Measurements from ENCODE around the gene TBC1D24.
"Not testable (repeated sequence)": the region's sequence is repeated elsewhere in the genome, so short reads cannot be mapped to it uniquely, and the experiment has no call there.

Gene TBC1D24

DNA sequence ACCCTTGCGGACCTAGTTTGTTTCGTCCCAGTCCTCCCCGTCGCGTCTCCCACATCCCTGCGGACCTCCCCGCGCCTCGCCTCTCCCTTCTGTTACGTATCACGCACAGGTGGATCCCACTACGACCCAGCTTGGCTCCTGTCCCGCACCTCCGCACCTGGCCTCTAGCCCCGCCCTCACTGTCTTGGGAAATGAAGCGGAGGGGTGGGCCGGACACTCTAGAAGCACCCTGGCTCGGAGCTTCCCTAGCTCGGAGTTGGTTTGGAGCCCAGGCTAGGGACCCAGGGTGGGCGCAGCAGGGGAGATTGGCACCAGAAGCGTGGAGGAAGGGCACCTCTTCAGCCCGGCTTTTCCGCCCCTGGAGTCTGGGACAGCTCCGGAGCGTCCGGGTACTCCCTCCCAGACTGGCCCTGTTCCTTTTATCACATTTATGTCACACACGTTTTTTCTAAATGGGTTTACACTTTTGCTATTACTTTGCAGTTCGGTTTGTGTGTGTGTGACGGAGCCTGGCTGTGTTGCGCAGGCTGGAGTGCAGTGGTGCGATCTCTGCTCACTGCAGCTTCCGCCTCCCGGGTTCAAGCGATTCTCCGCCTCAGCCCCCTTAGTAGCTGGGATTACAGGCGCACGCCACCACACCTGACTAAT lies 57.7 kb downstream of the TBC1D24 start:
- peak; percentile 85 for DNase-seq (ENCODE audit: low spot score)

DNA sequence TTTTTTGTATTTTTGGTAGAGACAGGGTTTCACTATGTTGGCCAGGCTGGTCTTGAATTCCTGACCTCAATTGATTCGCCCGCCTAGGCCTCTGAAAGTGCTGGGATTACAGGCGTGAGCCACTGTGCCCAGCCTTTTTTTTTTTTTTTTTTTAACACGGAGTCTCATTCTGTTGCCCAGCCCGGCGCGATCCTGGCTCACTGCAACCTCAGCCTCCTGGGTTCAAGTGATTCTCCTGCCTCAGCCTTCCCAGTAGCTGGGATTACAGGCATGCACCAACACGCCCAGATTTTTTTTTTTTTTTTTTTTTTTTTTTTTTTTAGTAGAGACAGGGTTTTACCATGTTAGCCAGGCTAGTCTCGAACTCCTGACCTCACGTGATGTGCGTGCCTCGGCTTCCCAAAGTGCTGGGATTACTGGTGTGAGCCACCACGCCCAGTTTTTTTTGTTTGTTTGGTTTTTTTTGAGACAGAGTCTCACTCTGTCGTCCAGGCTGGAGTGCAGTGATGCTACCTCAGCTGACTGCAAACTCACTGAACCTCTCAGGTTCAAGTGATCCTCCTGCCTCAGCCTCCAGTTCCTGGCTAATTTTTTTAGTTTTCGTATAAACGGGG lies 58.3 kb downstream of the TBC1D24 start:
- DNase-seq (ENCODE audit: low spot score) = not testable (repeated sequence)

- no peak for DNase-seq (ENCODE audit: low spot score)
These were observed 59.0 kb downstream of the TBC1D24 start for GRCh38 chr16:2533912-2534311.

DNA sequence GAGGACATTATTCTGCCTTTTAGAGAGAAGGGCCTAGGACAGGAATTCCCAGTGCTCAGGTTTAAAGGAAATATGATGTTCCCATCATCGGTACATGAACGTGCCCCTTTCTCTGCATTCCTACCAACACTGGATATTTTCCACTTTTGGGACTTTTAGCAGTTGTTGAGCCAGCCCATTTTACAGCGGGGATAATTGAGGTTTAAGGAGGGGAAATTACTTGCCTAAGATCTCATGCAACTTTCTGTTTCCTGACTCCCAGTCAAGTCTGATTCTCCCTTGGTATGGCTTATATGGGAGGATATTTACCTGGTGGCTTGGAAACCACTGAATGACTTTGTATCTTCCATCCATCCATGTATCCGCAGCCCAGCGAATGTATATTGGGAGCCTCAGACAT lies 59.4 kb downstream of the TBC1D24 start:
- not testable (repeated sequence) for DNase-seq (ENCODE audit: low spot score)

DNA sequence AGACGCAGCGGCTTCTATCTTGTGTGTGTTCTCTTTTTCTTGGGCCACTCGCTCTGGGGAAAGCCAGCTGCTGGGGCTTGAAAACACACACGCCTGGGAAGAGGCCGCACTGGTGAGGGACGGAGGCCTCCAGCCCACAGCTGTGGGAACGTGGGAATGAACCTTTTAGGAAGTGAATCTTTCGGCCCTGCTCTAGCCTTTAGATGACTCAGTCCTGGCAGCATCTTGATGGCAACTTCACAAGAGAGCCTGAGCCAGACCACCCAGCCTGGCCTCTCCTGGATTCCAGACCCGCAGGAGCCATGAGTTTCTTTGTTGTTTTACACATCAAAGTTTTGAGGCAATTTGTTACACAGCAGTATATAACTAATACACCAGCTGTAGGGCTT lies 60.7 kb downstream of the TBC1D24 start:
- no peak for DNase-seq (ENCODE audit: low spot score)

- peak; percentile 93 for DNase-seq (ENCODE audit: low spot score)
These were observed 62.8 kb downstream of the TBC1D24 start, which contains the start of gene PDPK1 for GRCh38 chr16:2537451-2538379. TSS of gene PDPK1 (plus strand) at chr16:2538021. CDS start at chr16:2538113, 92 bp downstream.

DNA sequence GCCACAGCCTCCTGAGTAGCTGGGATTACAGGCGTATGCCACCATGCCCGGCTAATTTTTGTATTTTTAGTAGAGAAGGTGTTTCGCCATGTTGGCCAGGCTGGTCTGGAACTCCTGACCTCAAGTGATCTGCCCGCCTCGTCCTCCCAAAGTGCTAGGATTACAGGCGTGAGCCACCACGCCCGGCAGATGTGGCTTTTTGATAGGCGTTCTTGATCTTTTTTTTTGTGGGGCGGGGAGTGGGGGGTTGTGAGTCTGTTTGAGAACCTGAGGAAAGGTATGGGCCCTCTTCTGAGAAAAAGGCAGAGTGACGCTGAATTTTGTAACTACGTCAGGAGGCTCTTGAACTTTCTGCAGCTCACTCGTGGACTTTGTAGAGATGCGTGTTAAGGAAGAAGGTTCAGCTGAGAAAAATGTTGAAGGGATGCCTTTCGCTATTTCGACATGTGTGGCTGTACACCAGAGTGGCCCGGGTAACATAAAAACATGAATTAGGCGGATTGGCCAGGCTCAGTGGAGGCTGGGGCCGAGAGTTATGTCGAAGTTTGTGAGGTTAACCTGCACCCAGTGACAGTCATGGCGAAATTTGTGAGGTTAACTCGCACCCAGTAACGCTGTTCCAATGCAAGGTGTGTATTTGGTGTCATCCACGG lies 64.4 kb downstream of the TBC1D24 start:
- not testable (repeated sequence) for DNase-seq (ENCODE audit: low spot score)

DNA sequence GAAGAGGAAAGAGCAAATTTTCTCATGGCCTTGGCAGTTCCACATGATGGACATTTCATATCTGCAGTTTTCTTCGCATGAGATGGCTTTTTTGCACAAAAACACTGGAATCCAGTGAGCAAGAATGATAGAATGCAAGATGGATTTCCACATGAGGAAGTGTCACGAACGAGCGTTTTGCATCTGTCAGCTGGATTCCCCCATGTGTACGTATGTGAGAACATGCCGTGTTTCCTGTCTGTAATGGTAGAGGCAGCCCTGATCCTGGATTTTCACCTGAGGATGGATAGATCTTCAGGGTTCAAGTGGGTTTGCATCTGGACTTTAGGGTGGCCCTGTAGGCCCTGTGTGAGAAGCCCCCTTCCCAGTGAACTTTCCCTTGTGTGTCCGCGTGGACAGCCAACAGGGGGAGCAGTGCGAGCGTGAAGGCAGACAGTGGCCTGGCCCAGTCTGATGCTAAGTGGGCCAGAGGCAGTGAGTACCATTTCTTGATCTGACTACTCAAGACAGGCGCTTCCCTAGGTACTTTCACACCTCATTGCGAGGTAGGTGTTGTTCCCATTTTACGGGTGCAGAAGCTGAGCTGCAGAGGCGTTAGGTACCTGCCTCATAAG lies 65.0 kb downstream of the TBC1D24 start:
- peak; percentile 52 for DNase-seq (ENCODE audit: low spot score)

GRCh38 chr16:2540912-2541311 lies 66.0 kb downstream of the TBC1D24 start:
- not testable (repeated sequence) for DNase-seq (ENCODE audit: low spot score)

DNA sequence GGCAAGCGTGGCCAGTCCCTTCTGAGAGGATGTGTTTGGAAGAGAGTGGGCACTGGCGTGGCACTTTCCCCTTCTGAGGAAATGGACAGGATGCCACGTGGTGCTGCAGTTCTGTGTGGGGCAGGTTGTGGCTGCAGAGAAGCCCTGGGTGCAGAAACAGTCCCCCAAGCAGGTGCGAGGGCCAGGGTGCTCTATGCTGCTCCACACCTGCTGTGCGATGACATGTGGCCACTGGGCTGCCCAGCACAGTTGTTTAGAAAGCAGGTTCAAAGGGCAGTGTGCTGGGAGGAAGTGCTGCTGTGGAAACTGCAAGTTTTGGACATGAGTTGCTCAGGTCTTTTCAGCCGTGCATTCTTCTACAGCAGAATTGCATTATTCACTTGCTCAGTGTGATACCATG lies 66.5 kb downstream of the TBC1D24 start:
- DNase-seq (ENCODE audit: low spot score) = not testable (repeated sequence)

- DNase-seq (ENCODE audit: low spot score) = not testable (repeated sequence)
These were observed 68.8 kb downstream of the TBC1D24 start for GRCh38 chr16:2543771-2544170.

DNA sequence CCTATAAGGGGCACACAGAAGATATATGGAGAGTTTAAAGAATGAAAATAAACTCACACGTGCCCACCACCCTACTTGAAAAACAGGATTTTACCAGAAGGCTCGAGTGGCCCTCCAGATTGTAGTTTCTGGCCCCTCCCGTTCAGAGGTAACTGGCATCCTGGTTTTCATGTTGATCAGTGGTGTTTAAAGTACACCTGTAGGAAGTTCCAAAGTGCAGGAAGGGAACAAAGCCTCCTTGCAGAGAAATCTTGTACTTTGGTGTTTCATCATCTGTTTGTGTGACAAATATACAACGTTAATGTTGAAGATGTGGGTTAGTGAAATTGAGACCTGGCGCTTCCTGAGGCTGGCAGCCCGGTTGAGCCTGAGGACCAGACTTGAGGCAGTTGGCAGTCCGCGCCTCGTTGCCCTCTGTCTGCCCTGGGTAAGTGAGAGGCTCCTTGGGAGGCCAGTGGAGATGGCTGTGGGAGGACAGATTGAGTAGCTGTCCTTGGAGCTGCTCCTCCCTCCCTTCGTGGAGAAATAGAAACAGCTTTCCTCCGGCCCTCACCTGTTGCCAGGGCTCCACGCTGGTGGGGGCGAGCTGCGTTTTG lies 75.5 kb downstream of the TBC1D24 start:
- not testable (repeated sequence) for DNase-seq (ENCODE audit: low spot score)

DNA sequence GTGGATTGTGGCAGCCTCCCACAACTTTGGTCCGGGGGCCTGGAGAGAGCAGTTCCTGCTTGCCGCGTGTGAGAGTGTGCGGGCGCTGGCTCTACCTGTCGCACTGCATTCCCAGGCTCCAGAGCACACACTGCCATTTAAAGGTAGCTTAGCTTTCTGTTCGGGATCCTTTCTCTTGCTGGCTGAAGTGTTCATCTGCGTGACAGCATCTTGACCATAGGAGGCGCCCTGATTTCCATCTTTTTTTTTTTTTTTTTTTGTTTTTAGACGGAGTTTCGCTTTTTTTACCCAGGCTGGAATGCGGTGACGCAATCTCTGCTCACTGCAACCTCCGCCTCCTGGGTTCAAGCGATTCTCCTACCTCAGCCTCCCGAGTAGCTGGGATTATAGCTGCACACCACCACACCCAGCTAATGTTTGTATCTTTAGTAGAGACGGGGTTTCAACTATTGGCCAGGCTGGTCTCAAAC lies 76.5 kb downstream of the TBC1D24 start:
- DNase-seq (ENCODE audit: low spot score) = not testable (repeated sequence)

DNA sequence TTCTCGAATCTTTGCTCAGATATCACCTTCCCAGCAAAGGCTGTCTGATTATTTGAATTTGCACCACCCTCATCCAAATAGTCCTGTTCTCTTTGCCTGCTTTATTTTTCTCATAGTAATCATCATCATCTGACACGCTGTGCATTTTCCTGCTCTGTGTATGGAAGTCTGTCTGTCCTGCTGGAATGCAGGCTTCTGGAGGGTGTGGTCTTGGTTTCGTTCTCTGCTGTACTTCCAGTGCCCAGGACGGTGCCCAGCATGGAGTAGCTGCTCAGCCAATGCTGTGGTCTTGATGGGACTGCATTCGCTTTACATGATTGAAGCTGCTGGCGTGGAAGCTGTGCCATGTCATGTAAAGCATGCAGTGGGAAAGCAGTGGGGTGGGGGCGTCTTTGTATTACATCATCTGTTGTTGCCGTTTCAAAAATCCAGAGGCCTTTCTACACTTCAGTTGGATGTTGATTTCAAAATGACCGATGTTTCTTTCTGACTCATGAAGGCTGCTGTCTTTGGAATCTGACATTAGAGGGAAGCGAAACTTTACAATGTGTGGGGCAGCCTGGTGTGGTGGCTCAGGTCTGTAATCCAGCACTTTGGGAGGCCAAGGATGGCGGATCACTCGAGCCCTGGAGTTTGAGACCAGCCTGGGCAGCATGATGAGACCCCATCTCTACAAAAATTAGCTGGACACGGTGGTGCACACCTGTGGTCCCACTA lies 79.9 kb downstream of the TBC1D24 start:
- DNase-seq (ENCODE audit: low spot score) = not testable (repeated sequence)
